GM23248 (cell line): ENCODE results near the gene COPS2. TPM values are rescaled to one million over a fixed set of nuclear protein-coding genes. Genes with fewer than 3 reads are reported as not detected.
A peak's percentile ranks its signal among the peaks of the same experiment; 100 is the strongest.

Experiments
- DNase-seq: peaks from one replicate; pipeline ENCODE4 v3.0.0-alpha.2; 2015
- H2AFZ ChIP-seq: fragments of 200-600 bp; sonication (generic); 2 replicates; pipeline ENCODE4 v1.6.1; 2016; ENCODE audit warnings: antibody characterized with exemption
- H3F3A ChIP-seq: fragments of 200-600 bp; sonication (generic); 2 replicates; pipeline ENCODE4 v1.6.1; 2016; ENCODE audit warnings: mild to moderate bottlenecking, antibody characterized with exemption, mixed run types; ENCODE audit not compliant: insufficient read depth
- H3K27ac ChIP-seq: fragments of 200-600 bp; sonication (generic); 2 replicates; pipeline ENCODE4 v1.5.1; 2016; ENCODE audit warnings: mild to moderate bottlenecking
- H3K27me3 ChIP-seq: fragments of 200-600 bp; sonication (generic); replicated peaks from 2 replicates; pipeline ENCODE4 v1.6.1; 2016; ENCODE audit warnings: mild to moderate bottlenecking; ENCODE audit not compliant: insufficient read depth
- H3K36me3 ChIP-seq: fragments of 200-600 bp; sonication (generic); 2 replicates; pipeline ENCODE4 v1.6.1; 2016; ENCODE audit warnings: low read depth, mild to moderate bottlenecking
- H3K4me1 ChIP-seq: fragments of 200-600 bp; sonication (generic); 2 replicates; pipeline ENCODE4 v1.6.1; 2016; ENCODE audit warnings: mild to moderate bottlenecking; ENCODE audit not compliant: insufficient read depth
- H3K4me2 ChIP-seq: fragments of 200-600 bp; sonication (generic); one replicate; pipeline ENCODE4 v1.6.1; 2016; ENCODE audit warnings: mild to moderate bottlenecking; ENCODE audit not compliant: unreplicated experiment
- H3K4me3 ChIP-seq: fragments of 200-600 bp; sonication (generic); 2 replicates; pipeline ENCODE4 v1.5.1; 2016; ENCODE audit warnings: mild to moderate bottlenecking
- H3K79me2 ChIP-seq: fragments of 200-600 bp; sonication (generic); 2 replicates; pipeline ENCODE4 v1.6.1; 2016; ENCODE audit warnings: mild to moderate bottlenecking; ENCODE audit not compliant: insufficient read depth
- H3K9ac ChIP-seq: fragments of 200-600 bp; sonication (generic); 2 replicates; pipeline ENCODE4 v1.6.1; 2016; ENCODE audit warnings: mild to moderate bottlenecking
- H3K9me2 ChIP-seq: fragments of 200-600 bp; sonication (generic); 2 replicates; pipeline ENCODE4 v1.6.1; 2016; ENCODE audit warnings: mixed run types, mild to moderate bottlenecking, moderate library complexity; ENCODE audit not compliant: insufficient read depth
- H3K9me3 ChIP-seq: fragments of 200-600 bp; sonication (generic); one replicate; pipeline ENCODE4 v1.6.1; 2017; ENCODE audit warnings: low read depth
- H4K20me1 ChIP-seq: fragments of 200-600 bp; sonication (generic); 2 replicates; pipeline ENCODE4 v1.6.0; 2016; ENCODE audit not compliant: insufficient read depth
- EZH2 ChIP-seq: fragments of 200-600 bp; sonication (generic); IDR thresholded peaks from 2 replicates; pipeline ENCODE4 v1.6.1; 2018; ENCODE audit warnings: antibody characterized with exemption, mild to moderate bottlenecking; ENCODE audit not compliant: insufficient read depth, poor library complexity, severe bottlenecking
- EZH2phosphoT487 ChIP-seq: fragments of 200-600 bp; sonication (generic); IDR thresholded peaks from 2 replicates; pipeline ENCODE4 v1.6.1; 2018; ENCODE audit warnings: antibody characterized with exemption, moderate library complexity, mild to moderate bottlenecking, low read depth; ENCODE audit not compliant: insufficient read depth
- WGBS, 2 experiments: methylation state at CpG; one replicate each; pipeline ENCODE4 v1.1.6; 2015 to 2017; ENCODE audit warnings: low lambda C conversion rate in 2 of 2, low coverage in 1 of 2; ENCODE audit errors: missing lambda C conversion rate in 2 of 2; 5-methylcytosine and 5-hydroxymethylcytosine counted together
- in situ Hi-C: fragments of 300-500 bp; cut with MboI; formaldehyde crosslinking; loops from 2 replicates; pipeline ENCODE4 v1.15.0; 2020
- polyA plus RNA-seq: library from polyadenylated mRNA; unstranded; fragments of >200 nt; fragmentation: Nextera tagmentation; extraction: Ambion mirVana; gene quantifications from 2 replicates; pipeline ENCODE4 v1.2.1, GENCODE V29; 2016
- total RNA-seq: library from RNA; depleted of rRNA; stranded (reverse); fragments of >200 nt; shearing (Covaris generic); gene quantifications from 2 replicates; pipeline ENCODE4 v1.2.3, GENCODE V29; 2014

The COPS2 gene
- total and polyA plus RNA-seq, 2 experiments from 2014 or later: 58.0 to 60.1 TPM

- Histone ChIP-seq H3K79me2 (peaks cover 97% of the 10 kb centered on the region), H3K36me3 (peaks cover 4% of the 10 kb centered on the region; the same call in 1 of the 2 replicates), H3K4me2 (peak overlapping the region; percentile 92), H3K9me2 (no peaks in the 10 kb centered on the region), H3K27me3 (no peaks in the 10 kb centered on the region), H3K27ac (peak overlapping the region; percentile 33), H3K4me1 (peaks cover 54% of the 10 kb centered on the region), H2AFZ (no peak overlapping the region), H3F3A (peaks cover 24% of the 10 kb centered on the region), H4K20me1 (no peaks in the 10 kb centered on the region; the same call in 1 of the 2 replicates), H3K9me3 (no peaks in the 10 kb centered on the region), H3K4me3 (peak overlapping the region; percentile 92), H3K9ac (no peak overlapping the region)
- peak; percentile 41 for DNase-seq
- TF ChIP-seq EZH2: no peak
- no peak for TF ChIP-seq EZH2phosphoT487
- in situ Hi-C loops: no loop called here
- 85 to 89% methylated on average over 9 of the region's 9 CpGs for WGBS, 2 experiments
Measured at GRCh38 chr15:49152552-49153312, 2.7 kb downstream of the COPS2 start.

GRCh38 chr15:49151831-49152230, 3.6 kb downstream of the COPS2 start:
- H3K9me2 ChIP-seq: no peaks in the 10 kb centered on the region
- no peak overlapping the region for H3K9ac ChIP-seq
- in situ Hi-C loops: no loop called here
- no peaks in the 10 kb centered on the region; the same call in 1 of the 2 replicates for H4K20me1 ChIP-seq
- peaks cover 29% of the 10 kb centered on the region for H3F3A ChIP-seq
- H2AFZ ChIP-seq: no peak overlapping the region
- H3K9me3 ChIP-seq: no peaks in the 10 kb centered on the region
- 91 to 97% methylated on average over 3 of the region's 3 CpGs for WGBS, 2 experiments
- TF ChIP-seq EZH2 (no peak), EZH2phosphoT487 (no peak)
- DNase-seq: no peak
- no peak overlapping the region for H3K4me3 ChIP-seq
- peaks cover 97% of the 10 kb centered on the region for H3K79me2 ChIP-seq
- H3K27me3 ChIP-seq: no peaks in the 10 kb centered on the region
- peaks cover 4% of the 10 kb centered on the region; the same call in 1 of the 2 replicates for H3K36me3 ChIP-seq
- no peak overlapping the region for H3K27ac ChIP-seq
- H3K4me2 ChIP-seq: no peak overlapping the region
- H3K4me1 ChIP-seq: peaks cover 45% of the 10 kb centered on the region

DNA sequence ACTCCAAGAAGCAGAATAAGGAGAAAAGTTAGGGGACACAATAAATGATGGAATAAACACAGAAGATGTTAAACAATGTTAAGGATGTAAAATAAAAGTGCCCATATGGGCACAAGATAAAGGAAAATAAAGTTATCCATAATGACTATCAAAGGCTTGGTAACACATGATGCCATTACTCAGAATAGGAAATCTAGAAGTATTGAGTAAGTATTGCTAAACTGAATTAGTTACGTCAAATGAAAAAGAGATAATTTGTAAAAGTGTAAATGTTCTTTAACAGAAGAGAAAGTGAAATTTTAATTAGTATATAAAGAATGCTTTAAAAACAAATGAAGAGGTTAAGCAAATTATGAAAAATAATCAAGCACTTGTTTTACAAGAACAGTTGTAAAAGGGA, 6.7 kb downstream of the COPS2 start:
- peaks cover 26% of the 10 kb centered on the region; the same call in 1 of the 2 replicates for H3F3A ChIP-seq
- in situ Hi-C loops: loop anchor here (10.0 kb wide), 1 partner anchor 284 kb away; no protein-coding TSS in a partner anchor
- no peak overlapping the region for H3K4me3 ChIP-seq
- H2AFZ ChIP-seq: no peak overlapping the region
- no peak for DNase-seq
- no peak overlapping the region for H3K27ac ChIP-seq
- H3K4me1 ChIP-seq: peaks cover 60% of the 10 kb centered on the region
- H3K36me3 ChIP-seq: peaks cover 4% of the 10 kb centered on the region; the same call in 1 of the 2 replicates
- no peak for TF ChIP-seq EZH2
- TF ChIP-seq EZH2phosphoT487: no peak
- H4K20me1 ChIP-seq: peaks cover 8% of the 10 kb centered on the region; the same call in 1 of the 2 replicates
- H3K4me2 ChIP-seq: peak overlapping the region; percentile 16
- peaks cover 100% of the 10 kb centered on the region for H3K79me2 ChIP-seq
- WGBS, 2 experiments: 96 to 100% methylated on average over 1 of the region's 1 CpG
- no peak overlapping the region for H3K9ac ChIP-seq
- H3K9me3 ChIP-seq: no peaks in the 10 kb centered on the region
- no peaks in the 10 kb centered on the region for H3K9me2 ChIP-seq
- no peaks in the 10 kb centered on the region for H3K27me3 ChIP-seq

- Histone ChIP-seq H3K79me2 (peaks cover 100% of the 10 kb centered on the region), H3F3A (peaks cover 21% of the 10 kb centered on the region; the same call in 1 of the 2 replicates), H3K9me3 (no peaks in the 10 kb centered on the region), H3K4me2 (no peak overlapping the region), H3K9me2 (no peaks in the 10 kb centered on the region), H3K4me1 (peaks cover 56% of the 10 kb centered on the region), H3K27ac (no peak overlapping the region), H4K20me1 (peaks cover 8% of the 10 kb centered on the region; the same call in 1 of the 2 replicates), H3K9ac (no peak overlapping the region), H3K36me3 (peaks cover 4% of the 10 kb centered on the region; the same call in 1 of the 2 replicates), H3K4me3 (no peak overlapping the region), H3K27me3 (no peaks in the 10 kb centered on the region), H2AFZ (no peak overlapping the region)
- TF ChIP-seq EZH2 (no peak), EZH2phosphoT487 (no peak)
- WGBS, 2 experiments: 90 to 91% methylated on average over 1 of the region's 1 CpG
- no peak for DNase-seq
- in situ Hi-C loops: loop anchor here (10.0 kb wide), 1 partner anchor 283 kb away; no protein-coding TSS in a partner anchor
Measured at GRCh38 chr15:49148298-49148697, 7.1 kb downstream of the COPS2 start.
